ENCODE results near the gene LRRC32.

DNA sequence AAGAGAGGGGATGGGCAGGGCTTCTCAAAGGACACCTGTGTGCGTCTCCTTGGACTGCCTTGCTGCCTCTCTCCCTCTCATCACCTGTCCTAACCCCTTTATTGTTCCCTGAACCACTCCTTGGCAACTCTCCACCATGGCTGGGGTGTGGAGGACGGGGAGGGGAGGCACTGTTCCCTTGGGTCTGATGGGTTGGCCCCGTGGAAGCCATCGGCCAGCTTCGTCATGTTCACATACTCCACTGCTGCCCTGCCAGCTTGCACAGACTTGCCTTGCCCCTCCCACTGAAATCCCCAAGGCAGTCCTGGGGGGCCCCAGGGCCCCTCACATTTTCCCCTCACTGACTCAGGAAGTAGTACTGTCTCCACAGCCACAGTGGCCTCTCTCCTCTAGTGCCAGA is 36.1 kb upstream of the LRRC32 start:
- TF ChIP-seq, protein P1, sequence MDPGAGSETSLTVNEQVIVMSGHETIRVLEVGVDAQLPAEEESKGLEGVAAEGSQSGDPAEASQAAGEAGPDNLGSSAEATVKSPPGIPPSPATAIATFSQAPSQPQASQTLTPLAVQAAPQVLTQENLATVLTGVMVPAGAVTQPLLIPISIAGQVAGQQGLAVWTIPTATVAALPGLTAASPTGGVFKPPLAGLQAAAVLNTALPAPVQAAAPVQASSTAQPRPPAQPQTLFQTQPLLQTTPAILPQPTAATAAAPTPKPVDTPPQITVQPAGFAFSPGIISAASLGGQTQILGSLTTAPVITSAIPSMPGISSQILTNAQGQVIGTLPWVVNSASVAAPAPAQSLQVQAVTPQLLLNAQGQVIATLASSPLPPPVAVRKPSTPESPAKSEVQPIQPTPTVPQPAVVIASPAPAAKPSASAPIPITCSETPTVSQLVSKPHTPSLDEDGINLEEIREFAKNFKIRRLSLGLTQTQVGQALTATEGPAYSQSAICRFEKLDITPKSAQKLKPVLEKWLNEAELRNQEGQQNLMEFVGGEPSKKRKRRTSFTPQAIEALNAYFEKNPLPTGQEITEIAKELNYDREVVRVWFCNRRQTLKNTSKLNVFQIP (CRISPR knock-in tag; IDR thresholded peaks at IDR 0.05; ENCODE audit: borderline replicate concordance, low read depth): no peak
- TF ChIP-seq ISL1 (CRISPR knock-in tag; IDR thresholded peaks at IDR 0.05): no peak
- TF ChIP-seq ZC3H10 (CRISPR knock-in tag; IDR thresholded peaks at IDR 0.05): no peak
- no peak for TF ChIP-seq GLIS3 (CRISPR knock-in tag; IDR thresholded peaks at IDR 0.05)
- TF ChIP-seq, protein P2, sequence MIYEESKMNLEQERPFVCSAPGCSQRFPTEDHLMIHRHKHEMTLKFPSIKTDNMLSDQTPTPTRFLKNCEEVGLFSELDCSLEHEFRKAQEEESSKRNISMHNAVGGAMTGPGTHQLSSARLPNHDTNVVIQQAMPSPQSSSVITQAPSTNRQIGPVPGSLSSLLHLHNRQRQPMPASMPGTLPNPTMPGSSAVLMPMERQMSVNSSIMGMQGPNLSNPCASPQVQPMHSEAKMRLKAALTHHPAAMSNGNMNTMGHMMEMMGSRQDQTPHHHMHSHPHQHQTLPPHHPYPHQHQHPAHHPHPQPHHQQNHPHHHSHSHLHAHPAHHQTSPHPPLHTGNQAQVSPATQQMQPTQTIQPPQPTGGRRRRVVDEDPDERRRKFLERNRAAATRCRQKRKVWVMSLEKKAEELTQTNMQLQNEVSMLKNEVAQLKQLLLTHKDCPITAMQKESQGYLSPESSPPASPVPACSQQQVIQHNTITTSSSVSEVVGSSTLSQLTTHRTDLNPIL (CRISPR knock-in tag; IDR thresholded peaks at IDR 0.05; ENCODE audit: low read depth): no peak
- no peak for TF ChIP-seq ZNF565 (CRISPR knock-in tag; conservative IDR thresholded peaks at IDR 0.05; ENCODE audit: low read depth)
- TF ChIP-seq PPARA (CRISPR knock-in tag; IDR thresholded peaks at IDR 0.05; ENCODE audit: borderline replicate concordance): no peak
- TF ChIP-seq TCF4 (CRISPR knock-in tag; IDR thresholded peaks at IDR 0.05; ENCODE audit: borderline replicate concordance): no peak
- TF ChIP-seq, protein P3, sequence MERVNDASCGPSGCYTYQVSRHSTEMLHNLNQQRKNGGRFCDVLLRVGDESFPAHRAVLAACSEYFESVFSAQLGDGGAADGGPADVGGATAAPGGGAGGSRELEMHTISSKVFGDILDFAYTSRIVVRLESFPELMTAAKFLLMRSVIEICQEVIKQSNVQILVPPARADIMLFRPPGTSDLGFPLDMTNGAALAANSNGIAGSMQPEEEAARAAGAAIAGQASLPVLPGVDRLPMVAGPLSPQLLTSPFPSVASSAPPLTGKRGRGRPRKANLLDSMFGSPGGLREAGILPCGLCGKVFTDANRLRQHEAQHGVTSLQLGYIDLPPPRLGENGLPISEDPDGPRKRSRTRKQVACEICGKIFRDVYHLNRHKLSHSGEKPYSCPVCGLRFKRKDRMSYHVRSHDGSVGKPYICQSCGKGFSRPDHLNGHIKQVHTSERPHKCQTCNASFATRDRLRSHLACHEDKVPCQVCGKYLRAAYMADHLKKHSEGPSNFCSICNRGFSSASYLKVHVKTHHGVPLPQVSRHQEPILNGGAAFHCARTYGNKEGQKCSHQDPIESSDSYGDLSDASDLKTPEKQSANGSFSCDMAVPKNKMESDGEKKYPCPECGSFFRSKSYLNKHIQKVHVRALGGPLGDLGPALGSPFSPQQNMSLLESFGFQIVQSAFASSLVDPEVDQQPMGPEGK (CRISPR knock-in tag; IDR thresholded peaks at IDR 0.05; ENCODE audit: borderline replicate concordance): no peak
- TF ChIP-seq ZNF8 (CRISPR knock-in tag; IDR thresholded peaks at IDR 0.05): no peak
- TF ChIP-seq TOX (CRISPR knock-in tag; IDR thresholded peaks at IDR 0.05; ENCODE audit: borderline replicate concordance): no peak
- TF ChIP-seq ZFP30 (CRISPR knock-in tag; IDR thresholded peaks at IDR 0.05): no peak
- TF ChIP-seq ZFP3 (CRISPR knock-in tag; IDR thresholded peaks at IDR 0.05): no peak

Data from SK-N-SH treated with all-trans-retinoic acid at 6 μM for 48 hours (cell line).